Measurements from ENCODE around the gene KAZN. TPM values are rescaled to one million over a fixed set of nuclear protein-coding genes. Genes with fewer than 3 reads are reported as not detected.

The KAZN gene
- total RNA-seq, 4 donors from 2014 or later: 0.77 to 12.3 (median 4.9) TPM

- TF ChIP-seq, protein P1, sequence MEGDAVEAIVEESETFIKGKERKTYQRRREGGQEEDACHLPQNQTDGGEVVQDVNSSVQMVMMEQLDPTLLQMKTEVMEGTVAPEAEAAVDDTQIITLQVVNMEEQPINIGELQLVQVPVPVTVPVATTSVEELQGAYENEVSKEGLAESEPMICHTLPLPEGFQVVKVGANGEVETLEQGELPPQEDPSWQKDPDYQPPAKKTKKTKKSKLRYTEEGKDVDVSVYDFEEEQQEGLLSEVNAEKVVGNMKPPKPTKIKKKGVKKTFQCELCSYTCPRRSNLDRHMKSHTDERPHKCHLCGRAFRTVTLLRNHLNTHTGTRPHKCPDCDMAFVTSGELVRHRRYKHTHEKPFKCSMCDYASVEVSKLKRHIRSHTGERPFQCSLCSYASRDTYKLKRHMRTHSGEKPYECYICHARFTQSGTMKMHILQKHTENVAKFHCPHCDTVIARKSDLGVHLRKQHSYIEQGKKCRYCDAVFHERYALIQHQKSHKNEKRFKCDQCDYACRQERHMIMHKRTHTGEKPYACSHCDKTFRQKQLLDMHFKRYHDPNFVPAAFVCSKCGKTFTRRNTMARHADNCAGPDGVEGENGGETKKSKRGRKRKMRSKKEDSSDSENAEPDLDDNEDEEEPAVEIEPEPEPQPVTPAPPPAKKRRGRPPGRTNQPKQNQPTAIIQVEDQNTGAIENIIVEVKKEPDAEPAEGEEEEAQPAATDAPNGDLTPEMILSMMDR (IDR thresholded peaks at IDR 0.05): no peak
- no peak for TF ChIP-seq POLR2A (IDR thresholded peaks at IDR 0.05)
- intact Hi-C loops (cut with DNase I; ENCODE audit: low total_unique reads): no loop called here
- Histone ChIP-seq H3K36me3 (no peaks in the 10 kb centered on the region), H3K4me1 (no peaks in the 10 kb centered on the region), H3K27ac (no peak overlapping the region), H3K27me3 (no peaks in the 10 kb centered on the region), H3K9me3 (no peaks in the 10 kb centered on the region), H3K4me3 (no peak overlapping the region)
- no peak for DNase-seq
Observed at GRCh38 chr1:14783592-14783886, 185.1 kb downstream of the KAZN start.

DNA sequence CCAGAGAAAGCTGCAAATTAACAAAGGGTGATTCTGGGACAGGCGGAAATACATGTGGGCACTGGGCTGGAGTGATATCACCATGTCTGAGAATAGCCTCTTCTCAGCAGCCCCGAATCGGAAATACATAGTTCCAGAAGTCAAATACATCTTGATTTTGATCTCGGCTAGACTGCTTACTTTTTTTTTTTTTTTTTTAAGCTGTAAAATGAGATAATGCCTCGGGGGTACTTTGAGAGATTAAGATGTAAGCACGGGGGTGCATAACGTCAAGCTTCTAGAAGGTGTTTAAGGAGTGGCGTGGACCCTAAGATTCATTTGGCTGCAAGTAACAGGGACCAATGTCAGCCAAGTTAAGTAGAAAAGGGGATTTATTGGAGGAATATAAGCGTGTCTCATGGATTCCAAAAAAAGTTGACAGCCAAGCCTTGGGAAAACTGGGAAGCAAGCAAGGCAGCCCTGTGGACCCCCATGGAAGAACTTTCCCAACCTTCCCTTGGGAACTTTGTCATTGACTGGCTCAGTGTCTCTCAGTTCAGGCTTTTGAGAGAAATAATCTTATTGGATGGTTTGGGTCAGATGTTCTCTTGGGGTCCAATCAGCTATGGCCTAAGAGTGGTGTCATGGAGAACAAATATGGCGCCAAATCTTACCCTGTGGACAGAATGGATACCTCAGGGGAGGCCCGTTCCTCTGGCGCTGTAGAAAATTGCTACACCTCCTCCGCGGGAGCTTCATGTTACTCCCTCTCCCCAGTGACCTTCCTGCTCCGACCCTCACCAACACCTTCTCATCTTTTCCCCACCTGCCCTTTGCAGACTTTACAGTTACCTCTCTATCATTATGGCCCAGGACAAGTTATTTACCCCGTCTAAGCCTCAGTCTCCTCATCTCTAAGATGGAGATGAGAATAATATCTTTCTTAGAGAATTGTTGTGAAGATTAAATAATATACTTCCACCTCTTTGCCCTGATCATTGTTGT, 186.6 kb downstream of the KAZN start:
- intact Hi-C loops (cut with DNase I; ENCODE audit: low total_unique reads): no loop called here
- no peak for DNase-seq
- H3K27ac ChIP-seq: no peak overlapping the region
- TF ChIP-seq POLR2A (IDR thresholded peaks at IDR 0.05): no peak
- TF ChIP-seq, protein P1 (IDR thresholded peaks at IDR 0.05): no peak
- no peaks in the 10 kb centered on the region for H3K9me3 ChIP-seq
- no peak overlapping the region for H3K4me3 ChIP-seq
- no peaks in the 10 kb centered on the region for H3K36me3 ChIP-seq
- no peaks in the 10 kb centered on the region for H3K4me1 ChIP-seq
- no peaks in the 10 kb centered on the region for H3K27me3 ChIP-seq

GRCh38 chr1:14786109-14786675, 187.7 kb downstream of the KAZN start:
- no peaks in the 10 kb centered on the region for H3K36me3 ChIP-seq
- no peaks in the 10 kb centered on the region for H3K9me3 ChIP-seq
- H3K4me1 ChIP-seq: no peaks in the 10 kb centered on the region
- TF ChIP-seq POLR2A (IDR thresholded peaks at IDR 0.05): no peak
- TF ChIP-seq, protein P1 (IDR thresholded peaks at IDR 0.05): no peak
- intact Hi-C loops (cut with DNase I; ENCODE audit: low total_unique reads): no loop called here
- no peaks in the 10 kb centered on the region for H3K27me3 ChIP-seq
- H3K27ac ChIP-seq: no peak overlapping the region
- DNase-seq: no peak
- no peak overlapping the region for H3K4me3 ChIP-seq

DNA sequence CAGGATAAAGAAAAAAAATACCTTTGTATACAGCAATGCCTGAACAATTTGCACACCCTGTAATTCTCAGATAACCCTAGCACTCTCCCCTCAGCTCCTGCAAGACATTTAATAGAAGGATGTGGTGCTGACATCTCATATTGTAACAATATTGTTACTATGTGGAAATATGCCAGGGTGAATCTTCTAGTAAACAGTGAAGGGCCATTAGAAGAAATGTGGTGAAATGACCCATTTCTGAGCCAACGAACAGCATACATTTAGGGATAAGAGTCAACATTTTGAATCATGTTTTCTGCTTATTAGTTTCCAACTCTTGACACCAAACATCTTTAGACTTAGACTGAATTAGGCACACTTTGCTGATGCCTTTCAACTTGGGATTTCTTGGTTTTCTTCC, 188.2 kb downstream of the KAZN start:
- Histone ChIP-seq H3K4me3 (no peak overlapping the region), H3K36me3 (no peaks in the 10 kb centered on the region), H3K9me3 (no peaks in the 10 kb centered on the region), H3K4me1 (no peaks in the 10 kb centered on the region), H3K27ac (no peak overlapping the region), H3K27me3 (no peaks in the 10 kb centered on the region)
- TF ChIP-seq POLR2A (IDR thresholded peaks at IDR 0.05): no peak
- TF ChIP-seq, protein P1 (IDR thresholded peaks at IDR 0.05): no peak
- DNase-seq: no peak
- intact Hi-C loops (cut with DNase I; ENCODE audit: low total_unique reads): no loop called here

GRCh38 chr1:14787604-14788003, 189.1 kb downstream of the KAZN start:
- no peak for DNase-seq
- Histone ChIP-seq H3K36me3 (no peaks in the 10 kb centered on the region), H3K9me3 (no peaks in the 10 kb centered on the region), H3K4me3 (no peak overlapping the region), H3K4me1 (no peaks in the 10 kb centered on the region), H3K27ac (no peak overlapping the region), H3K27me3 (no peaks in the 10 kb centered on the region)
- TF ChIP-seq, protein P1 (IDR thresholded peaks at IDR 0.05): no peak
- no peak for TF ChIP-seq POLR2A (IDR thresholded peaks at IDR 0.05)
- intact Hi-C loops (cut with DNase I; ENCODE audit: low total_unique reads): no loop called here
